CD4-positive, alpha-beta T cell (primary cell): Measurements from ENCODE around the gene FMN1. TPM values are rescaled to one million over a fixed set of nuclear protein-coding genes. Genes with fewer than 3 reads are reported as not detected.

Source experiments
- ATAC-seq: fragments of 200-7000 bp; cut with Tn5 transposase; one replicate; pipeline ENCODE4 v1.10.0; 2022; ENCODE audit warnings: mild to moderate bottlenecking; ENCODE audit not compliant: poor library complexity
- CTCF ChIA-PET: fragments of 350-600 bp; sonication (Branson Sonifier 250); formaldehyde crosslinking; loops from one replicate; lab custom pipeline; 2021; ENCODE audit warnings: antibody characterized with exemption, inconsistent platforms; lab: Charles Lee
- POLR2A ChIA-PET: fragments of 350-600 bp; sonication (Branson Sonifier 250); formaldehyde crosslinking; loops from one replicate; lab custom pipeline; 2021; ENCODE audit warnings: antibody characterized with exemption, inconsistent platforms; lab: Charles Lee
- DNase-seq, 14 experiments: peaks; one replicate each; pipeline ENCODE4 v3.0.0-alpha.2; 2013 to 2020; ENCODE audit warnings: mixed read lengths in 2 of 14
- H3K27ac ChIP-seq, 2 donors: one replicate each; pipeline versions ENCODE4 v1.5.1 to v1.7.0; 2013; ENCODE audit warnings: low read length in 2 of 2, low read depth in 1 of 2, mild to moderate bottlenecking in 1 of 2
- H3K27me3 ChIP-seq, 2 experiments: 1 replicate in 1 of 2; 2 replicates in 1 of 2; pipeline versions ENCODE4 v1.6.1 to v1.7.0; 2013; ENCODE audit warnings: low read length in 2 of 2, control low read depth in 1 of 2, mild to moderate bottlenecking in 1 of 2, moderate library complexity in 1 of 2; ENCODE audit not compliant: insufficient read depth in 2 of 2, control insufficient read depth in 1 of 2
- H3K36me3 ChIP-seq: one replicate; pipeline ENCODE4 v1.6.1; 2013; ENCODE audit warnings: low read length, control low read depth; ENCODE audit not compliant: insufficient read depth
- H3K4me1 ChIP-seq: one replicate; pipeline ENCODE4 v1.6.1; 2013; ENCODE audit warnings: low read length, control low read depth; ENCODE audit not compliant: insufficient read depth
- H3K4me3 ChIP-seq: one replicate; pipeline ENCODE4 v1.5.1; 2013; ENCODE audit warnings: mild to moderate bottlenecking, low read length, moderate library complexity
- H3K9me3 ChIP-seq, 2 experiments: 1 replicate in 1 of 2; 2 replicates in 1 of 2; pipeline versions ENCODE4 v1.6.1 to v1.7.0; 2013; ENCODE audit warnings: low read length in 2 of 2, mild to moderate bottlenecking in 2 of 2, control low read depth in 1 of 2, moderate library complexity in 1 of 2; ENCODE audit not compliant: control insufficient read depth in 1 of 2, insufficient read depth in 1 of 2
- H3K27ac Mint-ChIP-seq: one replicate; pipeline ENCODE4 v1.8.0; 2020; ENCODE audit warnings: mixed read lengths
- H3K27me3 Mint-ChIP-seq: one replicate; pipeline ENCODE4 v1.8.0; 2021; ENCODE audit warnings: mixed read lengths
- H3K36me3 Mint-ChIP-seq: one replicate; pipeline ENCODE4 v1.8.0; 2021; ENCODE audit warnings: low read depth, mixed read lengths
- H3K4me1 Mint-ChIP-seq: one replicate; pipeline ENCODE4 v1.8.0; 2021; ENCODE audit warnings: low read depth, mixed read lengths
- H3K4me3 Mint-ChIP-seq: one replicate; pipeline ENCODE4 v1.8.0; 2020; ENCODE audit warnings: mild to moderate bottlenecking, mixed read lengths
- H3K9me3 Mint-ChIP-seq: one replicate; pipeline ENCODE4 v1.8.0; 2020; ENCODE audit warnings: mixed read lengths
- CTCF ChIP-seq: fragments of 200-600 bp; IDR thresholded peaks from one replicate; pipeline ENCODE4 v1.8.0; 2022; ENCODE audit warnings: antibody characterized with exemption, mild to moderate bottlenecking
- intact Hi-C, 2 experiments: fragments of 100-400 bp; cut with DNase I in 1 of 2; cut with micrococcal nuclease in 1 of 2; formaldehyde crosslinking; loops; one replicate each; pipeline versions ENCODE4 v1.15.1 to v1.9.0; 2023 to 2025; cut with DNase I, micrococcal nuclease
- total RNA-seq, 174 experiments: library from RNA in 2 of 174; stranded (reverse) in 2 of 174; gene quantifications; one replicate each; pipeline ENCODE4 v1.2.3 and lab custom pipeline; 2021 to 2026

The FMN1 gene
- total RNA-seq, 2 experiments from 2014 or later, result 0.39 to 0.55 TPM

GRCh38 chr15:33059184-33059583, 135.3 kb downstream of the FMN1 start:
- no peak for TF ChIP-seq CTCF
- Histone ChIP-seq H3K4me1 (no peaks in the 10 kb centered on the region), H3K4me3 (no peak overlapping the region), H3K36me3 (no peaks in the 10 kb centered on the region), H3K27ac (no peak overlapping the region), H3K9me3 (no peaks in the 10 kb centered on the region), H3K27me3 (no peaks in the 10 kb centered on the region)
- H3K4me3 Mint-ChIP-seq, result no peak overlapping the region
- H3K36me3 Mint-ChIP-seq, result no peaks in the 10 kb centered on the region
- DNase-seq (no peak), ATAC-seq (no peak)
- ChIA-PET CTCF (no interaction called here), POLR2A (no interaction called here)
- intact Hi-C loops, result no loop called here
- no peaks in the 10 kb centered on the region for H3K9me3 Mint-ChIP-seq
- H3K27me3 Mint-ChIP-seq, result no peaks in the 10 kb centered on the region
- no peak overlapping the region for H3K27ac Mint-ChIP-seq
- H3K4me1 Mint-ChIP-seq, result no peaks in the 10 kb centered on the region

GRCh38 chr15:33057845-33058244, 136.7 kb downstream of the FMN1 start:
- TF ChIP-seq CTCF, result no peak
- no peaks in the 10 kb centered on the region for H3K27me3 ChIP-seq
- no peak overlapping the region for H3K27ac Mint-ChIP-seq
- no peak overlapping the region for H3K27ac ChIP-seq
- CTCF ChIA-PET, result no interaction called here
- no peaks in the 10 kb centered on the region for H3K27me3 Mint-ChIP-seq
- no peak for ATAC-seq
- H3K4me3 Mint-ChIP-seq, result no peak overlapping the region
- H3K4me1 Mint-ChIP-seq, result no peaks in the 10 kb centered on the region
- H3K4me3 ChIP-seq, result no peak overlapping the region
- no peak for DNase-seq
- H3K9me3 Mint-ChIP-seq, result no peaks in the 10 kb centered on the region
- H3K9me3 ChIP-seq, result peaks cover 0 to 4% of the 10 kb centered on the region in 2 experiments
- H3K36me3 Mint-ChIP-seq, result no peaks in the 10 kb centered on the region
- intact Hi-C loops, result no loop called here
- POLR2A ChIA-PET, result no interaction called here
- H3K4me1 ChIP-seq, result no peaks in the 10 kb centered on the region
- H3K36me3 ChIP-seq, result no peaks in the 10 kb centered on the region

- TF ChIP-seq CTCF, result no peak
- Mint-ChIP-seq H3K27me3 (no peaks in the 10 kb centered on the region), H3K4me1 (no peaks in the 10 kb centered on the region), H3K9me3 (no peaks in the 10 kb centered on the region), H3K4me3 (no peak overlapping the region), H3K36me3 (no peaks in the 10 kb centered on the region), H3K27ac (no peak overlapping the region)
- peaks cover 0 to 4% of the 10 kb centered on the region in 2 experiments for H3K9me3 ChIP-seq
- no peaks in the 10 kb centered on the region for H3K4me1 ChIP-seq
- no peaks in the 10 kb centered on the region for H3K36me3 ChIP-seq
- ATAC-seq (no peak), DNase-seq (no peak)
- CTCF ChIA-PET, result no interaction called here
- no peaks in the 10 kb centered on the region for H3K27me3 ChIP-seq
- H3K27ac ChIP-seq, result no peak overlapping the region
- intact Hi-C loops, result no loop called here
- H3K4me3 ChIP-seq, result no peak overlapping the region
- POLR2A ChIA-PET, result no interaction called here
Observed at GRCh38 chr15:33055962-33056361, 138.6 kb downstream of the FMN1 start.
